Calu3 (cell line): ENCODE measurements around the gene TBC1D10B. TPM values are rescaled to one million over a fixed set of nuclear protein-coding genes. Genes with fewer than 3 reads are reported as not detected.

ENCODE experiments used
- BruUV-seq: library from RNA; stranded (reverse); fragments of 400-500 nt; replicated peaks from 2 replicates; lab custom pipeline; 2021; lab: Mats Ljungman, UMichigan
- CTCF ChIA-PET: fragments of 300-600 bp; sonication (Branson Sonifier 250); formaldehyde crosslinking; loops from one replicate; lab custom pipeline; 2022; ENCODE audit warnings: antibody characterized with exemption; lab: Charles Lee
- DNase-seq: peaks from one replicate; pipeline ENCODE4 v3.0.0; 2022
- H3K27ac Mint-ChIP-seq: one replicate; pipeline ENCODE4 v1.8.0; 2022; ENCODE audit warnings: mixed read lengths; ENCODE audit not compliant: unreplicated experiment
- H3K27me3 Mint-ChIP-seq: one replicate; pipeline ENCODE4 v1.8.0; 2022; ENCODE audit warnings: mixed read lengths; ENCODE audit not compliant: unreplicated experiment
- H3K36me3 Mint-ChIP-seq: one replicate; pipeline ENCODE4 v1.8.0; 2022; ENCODE audit warnings: mild to moderate bottlenecking, moderate library complexity, mixed read lengths; ENCODE audit not compliant: insufficient read depth, unreplicated experiment
- H3K4me1 Mint-ChIP-seq: one replicate; pipeline ENCODE4 v1.8.0; 2022; ENCODE audit warnings: mild to moderate bottlenecking, low read depth, mixed read lengths; ENCODE audit not compliant: unreplicated experiment
- H3K4me3 Mint-ChIP-seq: one replicate; pipeline ENCODE4 v1.8.0; 2022; ENCODE audit warnings: mild to moderate bottlenecking, low read depth, moderate library complexity, mixed read lengths; ENCODE audit not compliant: unreplicated experiment
- H3K9me3 Mint-ChIP-seq: one replicate; pipeline ENCODE4 v1.8.0; 2022; ENCODE audit warnings: low read depth, mixed read lengths; ENCODE audit not compliant: unreplicated experiment
- intact Hi-C: fragments of 100-400 bp; cut with micrococcal nuclease; formaldehyde crosslinking; loops from one replicate; pipeline ENCODE4 v1.10.0; 2022; ENCODE audit not compliant: unreplicated experiment
- total RNA-seq: library from RNA; stranded (reverse); gene quantifications from 2 replicates; pipeline ENCODE4 v1.2.3, GENCODE V29; 2022
- TF ChIP-seq, protein P1 (sequence below): fragments of 200-600 bp; IDR thresholded peaks from one replicate; pipeline ENCODE4 v1.8.0; 2022; ENCODE audit warnings: antibody characterized with exemption; ENCODE audit not compliant: unreplicated experiment

TBC1D10B gene
- total RNA-seq, 1 experiment from 2014 or later = 66.4 TPM

DNA sequence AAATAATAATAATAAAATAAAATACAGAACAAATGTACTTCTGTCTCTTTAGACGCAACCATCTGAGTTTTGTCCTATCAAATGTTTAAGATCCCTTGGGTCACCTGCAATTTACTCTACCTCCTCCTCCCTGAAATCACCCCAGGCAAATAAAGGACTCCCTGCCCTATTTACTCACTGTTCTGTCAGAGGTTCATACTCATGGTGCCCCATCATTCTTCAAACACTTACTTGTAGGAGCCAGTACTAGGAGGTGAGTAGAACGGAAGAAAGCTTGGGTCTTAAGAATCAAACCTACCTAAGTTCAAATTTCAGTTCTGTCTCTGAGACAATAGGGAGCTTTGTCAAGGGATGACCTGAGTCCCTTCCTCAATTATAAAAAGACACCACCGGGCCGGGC lies 3.8 kb downstream of the TBC1D10B start:
- no peak overlapping the region for H3K27ac Mint-ChIP-seq
- peaks cover 70% of the 10 kb centered on the region for H3K36me3 Mint-ChIP-seq
- H3K4me3 Mint-ChIP-seq = no peak overlapping the region
- TF ChIP-seq, protein P1, sequence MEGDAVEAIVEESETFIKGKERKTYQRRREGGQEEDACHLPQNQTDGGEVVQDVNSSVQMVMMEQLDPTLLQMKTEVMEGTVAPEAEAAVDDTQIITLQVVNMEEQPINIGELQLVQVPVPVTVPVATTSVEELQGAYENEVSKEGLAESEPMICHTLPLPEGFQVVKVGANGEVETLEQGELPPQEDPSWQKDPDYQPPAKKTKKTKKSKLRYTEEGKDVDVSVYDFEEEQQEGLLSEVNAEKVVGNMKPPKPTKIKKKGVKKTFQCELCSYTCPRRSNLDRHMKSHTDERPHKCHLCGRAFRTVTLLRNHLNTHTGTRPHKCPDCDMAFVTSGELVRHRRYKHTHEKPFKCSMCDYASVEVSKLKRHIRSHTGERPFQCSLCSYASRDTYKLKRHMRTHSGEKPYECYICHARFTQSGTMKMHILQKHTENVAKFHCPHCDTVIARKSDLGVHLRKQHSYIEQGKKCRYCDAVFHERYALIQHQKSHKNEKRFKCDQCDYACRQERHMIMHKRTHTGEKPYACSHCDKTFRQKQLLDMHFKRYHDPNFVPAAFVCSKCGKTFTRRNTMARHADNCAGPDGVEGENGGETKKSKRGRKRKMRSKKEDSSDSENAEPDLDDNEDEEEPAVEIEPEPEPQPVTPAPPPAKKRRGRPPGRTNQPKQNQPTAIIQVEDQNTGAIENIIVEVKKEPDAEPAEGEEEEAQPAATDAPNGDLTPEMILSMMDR = no peak
- intact Hi-C loops = no loop called here
- no peak for DNase-seq
- CTCF ChIA-PET = no interaction called here
- H3K9me3 Mint-ChIP-seq = no peaks in the 10 kb centered on the region
- no TSS peak for BruUV-seq
- peaks cover 36% of the 10 kb centered on the region for H3K4me1 Mint-ChIP-seq
- H3K27me3 Mint-ChIP-seq = peaks cover 14% of the 10 kb centered on the region

GRCh38 chr16:30365200-30365599 lies 5.1 kb downstream of the TBC1D10B start:
- CTCF ChIA-PET = no interaction called here
- intact Hi-C loops = no loop called here
- no peaks in the 10 kb centered on the region for H3K9me3 Mint-ChIP-seq
- DNase-seq = no peak
- peaks cover 34% of the 10 kb centered on the region for H3K4me1 Mint-ChIP-seq
- H3K4me3 Mint-ChIP-seq = no peak overlapping the region
- H3K27ac Mint-ChIP-seq = no peak overlapping the region
- peaks cover 3% of the 10 kb centered on the region for H3K27me3 Mint-ChIP-seq
- H3K36me3 Mint-ChIP-seq = peaks cover 66% of the 10 kb centered on the region
- BruUV-seq = no TSS peak
- TF ChIP-seq, protein P1 = no peak

- TF ChIP-seq, protein P1 = no peak
- no peaks in the 10 kb centered on the region for H3K9me3 Mint-ChIP-seq
- H3K27ac Mint-ChIP-seq = no peak overlapping the region
- peaks cover 38% of the 10 kb centered on the region for H3K4me1 Mint-ChIP-seq
- BruUV-seq = no TSS peak
- intact Hi-C loops = no loop called here
- H3K4me3 Mint-ChIP-seq = no peak overlapping the region
- no peak for DNase-seq
- H3K36me3 Mint-ChIP-seq = peaks cover 58% of the 10 kb centered on the region
- CTCF ChIA-PET = interaction anchor here (1.4 kb wide), 1 partner anchor 9 kb away, joined by 5 read pairs; no protein-coding TSS in a partner anchor
- H3K27me3 Mint-ChIP-seq = no peaks in the 10 kb centered on the region
Observed at GRCh38 chr16:30361180-30361579, 9.1 kb downstream of the TBC1D10B start.

- H3K9me3 Mint-ChIP-seq = no peaks in the 10 kb centered on the region
- H3K36me3 Mint-ChIP-seq = peaks cover 70% of the 10 kb centered on the region
- no peak overlapping the region for H3K27ac Mint-ChIP-seq
- no peak for DNase-seq
- H3K27me3 Mint-ChIP-seq = no peaks in the 10 kb centered on the region
- CTCF ChIA-PET = no interaction called here
- intact Hi-C loops = no loop called here
- H3K4me3 Mint-ChIP-seq = no peak overlapping the region
- BruUV-seq = no TSS peak
- H3K4me1 Mint-ChIP-seq = peaks cover 42% of the 10 kb centered on the region
- TF ChIP-seq, protein P1 = no peak
Observed at GRCh38 chr16:30359871-30360170, 10.5 kb downstream of the TBC1D10B start.
